Fibroblast of lung (primary cell): Measurements from ENCODE around the gene OSGIN1.

ENCODE experiments used
- CTCF ChIP-seq, 2 donors: IDR thresholded peaks in 1 of 2; conservative IDR thresholded peaks in 1 of 2; 1 replicate in 1 of 2; 2 replicates in 1 of 2; pipeline ENCODE4 v1.5.1; 2011 to 2012; ENCODE audit warnings: low read length in 2 of 2, control low read depth in 1 of 2, inconsistent platforms in 1 of 2, low read depth in 1 of 2, mild to moderate bottlenecking in 1 of 2
- EZH2 ChIP-seq: IDR thresholded peaks from 2 replicates; pipeline ENCODE4 v1.5.1; 2012; ENCODE audit warnings: low read length, control low read depth, mild to moderate bottlenecking; ENCODE audit errors: missing control alignments

GRCh38 chr16:83942074-83942473, 11.0 kb upstream of the OSGIN1 start:
- TF ChIP-seq CTCF (conservative IDR thresholded peaks at IDR 0.05 in 1 of 2, IDR thresholded peaks at IDR 0.05 in 1 of 2; ENCODE audit: low read depth in 1 of 2, low read length in 2 of 2): no peak
- TF ChIP-seq EZH2: no peak
